Measurements from ENCODE around the gene MEAK7. TPM values are rescaled to one million over a fixed set of nuclear protein-coding genes. Genes with fewer than 3 reads are reported as not detected.

Gene MEAK7
- total and polyA plus RNA-seq, 2 of the 4 experiments (the other 2 are of a cell fraction), result 27.4 to 39.0 TPM

GRCh38 chr16:84508502-84508901, 4.0 kb upstream of the MEAK7 start:
- ChIA-PET CTCF (interaction anchor here (0.6 to 1.5 kb wide), 2 partner anchors 114 to 333 kb away, joined by 4 to 7 read pairs; no protein-coding TSS in a partner anchor), POLR2A (ENCODE audit: unreplicated experiment) (no interaction called here)
- TF ChIP-seq RFX5 (IDR thresholded peaks at IDR 0.05; ENCODE audit: low read depth, low read length) (no peak), BHLHE40 (IDR thresholded peaks at IDR 0.05; ENCODE audit: low read depth, low read length) (no peak), NFE2L2 (IDR thresholded peaks at IDR 0.05; ENCODE audit: low read depth, low read length) (no peak)
- TF ChIP-seq, protein P1, sequence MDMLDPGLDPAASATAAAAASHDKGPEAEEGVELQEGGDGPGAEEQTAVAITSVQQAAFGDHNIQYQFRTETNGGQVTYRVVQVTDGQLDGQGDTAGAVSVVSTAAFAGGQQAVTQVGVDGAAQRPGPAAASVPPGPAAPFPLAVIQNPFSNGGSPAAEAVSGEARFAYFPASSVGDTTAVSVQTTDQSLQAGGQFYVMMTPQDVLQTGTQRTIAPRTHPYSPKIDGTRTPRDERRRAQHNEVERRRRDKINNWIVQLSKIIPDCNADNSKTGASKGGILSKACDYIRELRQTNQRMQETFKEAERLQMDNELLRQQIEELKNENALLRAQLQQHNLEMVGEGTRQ (IDR thresholded peaks at IDR 0.05; ENCODE audit: low read depth, low read length), result no peak
- TF ChIP-seq, protein P2, sequence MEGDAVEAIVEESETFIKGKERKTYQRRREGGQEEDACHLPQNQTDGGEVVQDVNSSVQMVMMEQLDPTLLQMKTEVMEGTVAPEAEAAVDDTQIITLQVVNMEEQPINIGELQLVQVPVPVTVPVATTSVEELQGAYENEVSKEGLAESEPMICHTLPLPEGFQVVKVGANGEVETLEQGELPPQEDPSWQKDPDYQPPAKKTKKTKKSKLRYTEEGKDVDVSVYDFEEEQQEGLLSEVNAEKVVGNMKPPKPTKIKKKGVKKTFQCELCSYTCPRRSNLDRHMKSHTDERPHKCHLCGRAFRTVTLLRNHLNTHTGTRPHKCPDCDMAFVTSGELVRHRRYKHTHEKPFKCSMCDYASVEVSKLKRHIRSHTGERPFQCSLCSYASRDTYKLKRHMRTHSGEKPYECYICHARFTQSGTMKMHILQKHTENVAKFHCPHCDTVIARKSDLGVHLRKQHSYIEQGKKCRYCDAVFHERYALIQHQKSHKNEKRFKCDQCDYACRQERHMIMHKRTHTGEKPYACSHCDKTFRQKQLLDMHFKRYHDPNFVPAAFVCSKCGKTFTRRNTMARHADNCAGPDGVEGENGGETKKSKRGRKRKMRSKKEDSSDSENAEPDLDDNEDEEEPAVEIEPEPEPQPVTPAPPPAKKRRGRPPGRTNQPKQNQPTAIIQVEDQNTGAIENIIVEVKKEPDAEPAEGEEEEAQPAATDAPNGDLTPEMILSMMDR (conservative IDR thresholded peaks at IDR 0.05; ENCODE audit: low read depth, low read length), result no peak
- no peak overlapping the region for H2AFZ ChIP-seq (replicated peaks; ENCODE audit: low read length, poor library complexity)
- no peaks in the 10 kb centered on the region for H4K20me1 ChIP-seq (ENCODE audit: insufficient read depth, low read length)
- H3K23ac ChIP-seq (ENCODE audit: low read depth, low read length), result no peak overlapping the region
- H4K5ac ChIP-seq (ENCODE audit: low read depth, low read length), result no peak overlapping the region
- H2AK5ac ChIP-seq (ENCODE audit: low read depth, low read length), result no peak overlapping the region
- H3K4me1 ChIP-seq (ENCODE audit: control insufficient read depth, insufficient read depth, low read length), result peaks cover 13% of the 10 kb centered on the region
- H3K9me3 ChIP-seq (ENCODE audit: control insufficient read depth, insufficient read depth, low read length), result no peaks in the 10 kb centered on the region
- H3K9me1 ChIP-seq (ENCODE audit: insufficient read depth, low read length), result peaks cover 11% of the 10 kb centered on the region; the same call in 1 of the 2 replicates
- no peak overlapping the region for H3K18ac ChIP-seq (ENCODE audit: low read depth, low read length)
- no TSS peak for BruUV-seq (replicated peaks)
- no peak overlapping the region for H3K9ac ChIP-seq (ENCODE audit: low read depth, low read length)
- no peak overlapping the region for H3K56ac ChIP-seq (ENCODE audit: extremely low read depth, insufficient read depth, low read length)
- dilution Hi-C loops (cut with HindIII; ENCODE audit: low sequenced_read_pairs, unreplicated experiment), result no loop called here
- no peak overlapping the region for H2BK120ac ChIP-seq (ENCODE audit: low read depth, low read length)
- no CpG with 5 or more reads among the region's 8 CpGs for WGBS, 2 experiments (ENCODE audit: extremely low coverage in 2 of 2, insufficient read length in 1 of 2)
- no peak overlapping the region for H2BK5ac ChIP-seq (ENCODE audit: low read depth, low read length, poor library complexity, severe bottlenecking)
- H4K91ac ChIP-seq (ENCODE audit: insufficient read depth, low read depth, low read length), result no peak overlapping the region
- ATAC-seq (ENCODE audit: low read depth) (no peak), DNase-seq (no peak)
- no peak overlapping the region for H3K14ac ChIP-seq (replicated peaks; ENCODE audit: low read depth, low read length)
- no peak overlapping the region for H3K27ac ChIP-seq (ENCODE audit: insufficient read depth, low read length)
- H3K27me3 ChIP-seq (ENCODE audit: control insufficient read depth, insufficient read depth, low read length), result no peaks in the 10 kb centered on the region
- H2BK20ac ChIP-seq (ENCODE audit: low read depth, low read length), result no peak overlapping the region
- in situ Hi-C loops (cut with MboI; ENCODE audit: low sequenced_read_pairs), result no loop called here
- no peaks in the 10 kb centered on the region for H3K36me3 ChIP-seq (ENCODE audit: control insufficient read depth, insufficient read depth, low read length)
- no peak overlapping the region for H3K4me3 ChIP-seq (ENCODE audit: insufficient read depth, low read depth, low read length)
- H2AK9ac ChIP-seq (replicated peaks; ENCODE audit: low read depth, low read length, poor library complexity), result no peak overlapping the region
- no peak overlapping the region for H3K4ac ChIP-seq (ENCODE audit: low read depth, low read length)
- H3K4me2 ChIP-seq (ENCODE audit: low read depth, low read length), result no peak overlapping the region
- H4K8ac ChIP-seq (ENCODE audit: low read depth in 2 of 2, low read length in 2 of 2), result no peak overlapping the region
- peaks cover 4 to 32% of the 10 kb centered on the region in 2 experiments; a peak in 3 of 4 replicates for H3K79me1 ChIP-seq (ENCODE audit: low read depth in 1 of 2, low read length in 2 of 2)
- intact Hi-C loops (cut with micrococcal nuclease), result no loop called here
- H2BK15ac ChIP-seq (ENCODE audit: low read depth, low read length), result no peak overlapping the region
